HepG2 (cell line): ENCODE results near the gene CDKN2AIP. TPM values are rescaled to one million over a fixed set of nuclear protein-coding genes. Genes with fewer than 3 reads are reported as not detected.

Experiments used
- ATAC-seq: fragments of 200-7000 bp; cut with Tn5 transposase; 3 replicates; pipeline ENCODE4 v1.9.1; 2020; ENCODE audit warnings: mild to moderate bottlenecking, moderate library complexity
- BruUV-seq: library from RNA; stranded (reverse); fragments of 400-500 nt; replicated peaks from 2 replicates; lab custom pipeline; 2021; lab: Mats Ljungman, UMichigan
- CTCF ChIA-PET: fragments of 300-600 bp; formaldehyde crosslinking; extraction: SDS; loops from one replicate; lab custom pipeline; 2021; ENCODE audit warnings: low total read pairs, inconsistent platforms, low intra/inter-chr PET ratio; lab: Yijun Ruan, JAX
- POLR2A ChIA-PET: fragments of 350-600 bp; sonication (Branson Sonifier 250); formaldehyde crosslinking; loops from one replicate; lab custom pipeline; 2020; ENCODE audit warnings: antibody characterized with exemption, inconsistent platforms; lab: Yijun Ruan, JAX
- DNase-seq: peaks from one replicate; pipeline ENCODE4 v3.0.0-alpha.2; 2015; ENCODE audit warnings: low spot score
- FAIRE-seq: peaks from 3 replicates; lab custom pipeline; 2011; peaks lifted over from hg19 to GRCh38; lab: Jason Lieb, UNC
- H2AFZ ChIP-seq: one replicate; pipeline ENCODE4 v1.6.1; 2011; ENCODE audit warnings: low read length, inconsistent platforms
- H3K27ac ChIP-seq: fragments of 300-600 bp; 3 replicates; pipeline ENCODE4 v1.8.0; 2011; ENCODE audit warnings: mixed run types, mild to moderate bottlenecking, mixed read lengths, low read length, inconsistent platforms; ENCODE audit not compliant: insufficient read depth; ENCODE audit errors: extremely low read length
- H3K27me3 ChIP-seq, 2 experiments: fragments of 200-600 bp in 1 of 2; 2 replicates in 1 of 2; 3 replicates in 1 of 2; pipeline versions ENCODE4 v1.6.0 to v1.8.0; 2011; ENCODE audit warnings: low read length in 2 of 2, mild to moderate bottlenecking in 2 of 2, moderate library complexity in 2 of 2, inconsistent platforms in 1 of 2; ENCODE audit not compliant: insufficient read depth in 2 of 2, control insufficient read depth in 1 of 2
- H3K36me3 ChIP-seq, 2 experiments: fragments of 200-600 bp in 1 of 2; replicated peaks in 1 of 2; 2 replicates in 1 of 2; 3 replicates in 1 of 2; pipeline versions ENCODE4 v1.5.1 to v1.8.0; 2011; ENCODE audit warnings: low read length in 2 of 2, inconsistent platforms in 1 of 2; ENCODE audit not compliant: insufficient read depth in 2 of 2, control insufficient read depth in 1 of 2
- H3K4me1 ChIP-seq: 2 replicates; pipeline ENCODE4 v1.5.1; 2012; ENCODE audit warnings: low read length, inconsistent platforms; ENCODE audit not compliant: insufficient read depth
- H3K4me2 ChIP-seq: 2 replicates; pipeline ENCODE4 v1.6.0; 2011; ENCODE audit warnings: low read depth, low read length, inconsistent platforms
- H3K4me3 ChIP-seq, 3 experiments: fragments of 200-600 bp in 1 of 3; sonication (generic), shearing (Covaris generic) in 1 of 3; replicated peaks in 1 of 3; 2 replicates each; pipeline ENCODE4 v1.5.1; 2011 to 2016; ENCODE audit warnings: low read length in 3 of 3, inconsistent platforms in 2 of 3, low read depth in 2 of 3, mild to moderate bottlenecking in 2 of 3, control low read depth in 1 of 3, mixed read lengths in 1 of 3; ENCODE audit not compliant: insufficient read depth in 1 of 3
- H3K79me2 ChIP-seq: one replicate; pipeline ENCODE4 v1.6.1; 2011; ENCODE audit warnings: low read length, inconsistent platforms; ENCODE audit not compliant: insufficient read depth
- H3K9ac ChIP-seq: 2 replicates; pipeline ENCODE4 v1.6.0; 2011; ENCODE audit warnings: mild to moderate bottlenecking, low read depth, low read length, inconsistent platforms; ENCODE audit not compliant: insufficient read depth
- H3K9me3 ChIP-seq: 2 replicates; pipeline ENCODE4 v1.5.1; 2012; ENCODE audit warnings: mild to moderate bottlenecking, low read length
- H4K20me1 ChIP-seq: 2 replicates; pipeline ENCODE4 v1.6.0; 2011; ENCODE audit warnings: inconsistent platforms, mild to moderate bottlenecking, low read length, moderate library complexity; ENCODE audit not compliant: insufficient read depth
- CEBPB ChIP-seq: IDR thresholded peaks from 2 replicates; pipeline ENCODE4 v1.6.1; 2011; ENCODE audit warnings: low read depth, low read length, improper control_type of control experiment, borderline replicate concordance
- ZNF121 ChIP-seq: sonication (generic); formaldehyde crosslinking; IDR thresholded peaks from 2 replicates; pipeline ENCODE4 v1.5.0; 2020; ENCODE audit warnings: mild to moderate bottlenecking, missing genetic modification reagents
- ZNF280D ChIP-seq: sonication (generic); formaldehyde crosslinking; IDR thresholded peaks from 2 replicates; pipeline ENCODE4 v1.5.1; 2020; ENCODE audit warnings: mild to moderate bottlenecking, missing genetic modification reagents
- ZNF407 ChIP-seq: sonication (generic); formaldehyde crosslinking; IDR thresholded peaks from one replicate; pipeline ENCODE4 v1.5.1; 2020; ENCODE audit warnings: mild to moderate bottlenecking, missing genetic modification reagents; ENCODE audit errors: not compliant biosample characterization
- WGBS: methylation state at CpG from one replicate; pipeline ENCODE4 v1.1.6; 2017; ENCODE audit warnings: low lambda C conversion rate; 5-methylcytosine and 5-hydroxymethylcytosine counted together
- in situ Hi-C: cut with HindIII; loops from 2 replicates; pipeline ENCODE4 v1.10.0; 2017; ENCODE audit warnings: low pct_unique_long_range_greater_than_20kb; ENCODE audit not compliant: extremely low pct_ligation_motif_present
- intact Hi-C: fragments of 100-400 bp; cut with micrococcal nuclease; formaldehyde crosslinking; loops from one replicate; pipeline ENCODE4 v1.10.0; 2022; ENCODE audit not compliant: unreplicated experiment
- polyA plus RNA-seq, 8 experiments: library from polyadenylated mRNA; depleted of rRNA in 3 of 8; stranded (reverse) in 7 of 8; unstranded in 1 of 8; fragments of >200 nt; fragmentation: Illumina TruSeq in 4 of 8; extraction: Trizol in 4 of 8; gene quantifications; 2 replicates each; pipeline versions ENCODE4 v1.2.1 to v1.2.3, GENCODE V29; 2011 to 2016; ENCODE audit warnings: low read depth in 4 of 8, missing spikeins in 1 of 8, mixed read lengths in 1 of 8; ENCODE audit not compliant: insufficient read depth in 1 of 8
- total RNA-seq, 5 experiments: library from RNA; depleted of rRNA; stranded (reverse); fragments of >200 nt; fragmentation: Illumina TruSeq; extraction: Trizol; gene quantifications; 2 replicates each; pipeline ENCODE4 v1.2.3, GENCODE V29; 2016; ENCODE audit warnings: low read depth in 1 of 5

The CDKN2AIP gene
- total and polyA plus RNA-seq, 2 of the 13 experiments (the other 11 are each of a cell fraction or from before 2014, with no cell fraction given) = 17.0 to 18.7 TPM

GRCh38 chr4:183397741-183398297 lies 46.6 kb upstream of the CDKN2AIP start:
- peaks cover 4 to 32% of the 10 kb centered on the region in 2 experiments; a peak in 4 of 5 replicates for H3K27me3 ChIP-seq
- no peak for FAIRE-seq
- no peaks in the 10 kb centered on the region for H4K20me1 ChIP-seq
- BruUV-seq = no TSS peak
- H3K36me3 ChIP-seq = no peaks in the 10 kb centered on the region
- no peaks in the 10 kb centered on the region for H3K9me3 ChIP-seq
- peak overlapping the region; percentile 89 for H3K4me2 ChIP-seq
- H3K9ac ChIP-seq = 0 out of 2 replicates have a peak overlapping the region, but pooled peaks have one; percentile 57
- intact Hi-C loops = loop anchor here (5.0 kb wide), 1 partner anchor 36 kb away; no protein-coding TSS in a partner anchor
- CTCF ChIA-PET = no interaction called here
- no peak for TF ChIP-seq CEBPB
- TF ChIP-seq ZNF280D = no peak
- TF ChIP-seq ZNF121 = peak; percentile 57; the same call in 1 of the 2 replicates
- TF ChIP-seq ZNF407 (CRISPR knock-in tag) = peak; percentile 2
- TF ChIP-seq, all 625 proteins: peak for 2
- in situ Hi-C loops = loop anchor here (10.0 kb wide), 1 partner anchor 463 kb away; no protein-coding TSS in a partner anchor
- no peaks in the 10 kb centered on the region for H3K79me2 ChIP-seq
- no peak overlapping the region for H3K27ac ChIP-seq
- POLR2A ChIA-PET = interaction anchor here (1.4 kb wide), 1 partner anchor 46 kb away, joined by 6 read pairs; no protein-coding TSS in a partner anchor
- H3K4me3 ChIP-seq = peak overlapping the region in 2 of 3 experiments; percentile 50 to 71; a peak in 3 of 6 replicates
- DNase-seq = no peak
- H2AFZ ChIP-seq = no peak overlapping the region
- ATAC-seq = peak; percentile 9; the same call in 1 of the 3 replicates
- WGBS = 63% methylated on average over 14 of the region's 14 CpGs
- H3K4me1 ChIP-seq = peaks cover 17% of the 10 kb centered on the region
